SK-N-DZ (cell line): Measurements from ENCODE around the gene IL19. TPM values are rescaled to one million over a fixed set of nuclear protein-coding genes. Genes with fewer than 3 reads are reported as not detected.

ENCODE experiments used
- DNase-seq: peaks from one replicate; pipeline ENCODE4 v3.0.0-alpha.2; 2015; ENCODE audit warnings: low spot score
- polyA plus RNA-seq, 2 experiments: library from polyadenylated mRNA; depleted of rRNA; stranded (reverse); fragments of >200 nt; gene quantifications; 2 replicates each; pipeline ENCODE4 v1.2.3, GENCODE V29; 2014

Gene IL19, protein sequence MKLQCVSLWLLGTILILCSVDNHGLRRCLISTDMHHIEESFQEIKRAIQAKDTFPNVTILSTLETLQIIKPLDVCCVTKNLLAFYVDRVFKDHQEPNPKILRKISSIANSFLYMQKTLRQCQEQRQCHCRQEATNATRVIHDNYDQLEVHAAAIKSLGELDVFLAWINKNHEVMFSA
- polyA plus RNA-seq (2014; cell fraction: cytosol; rRNA removed), result not detected in 2 replicates
- polyA plus RNA-seq (2014; cell fraction: nucleus; rRNA removed), result not detected in 2 replicates

DNA sequence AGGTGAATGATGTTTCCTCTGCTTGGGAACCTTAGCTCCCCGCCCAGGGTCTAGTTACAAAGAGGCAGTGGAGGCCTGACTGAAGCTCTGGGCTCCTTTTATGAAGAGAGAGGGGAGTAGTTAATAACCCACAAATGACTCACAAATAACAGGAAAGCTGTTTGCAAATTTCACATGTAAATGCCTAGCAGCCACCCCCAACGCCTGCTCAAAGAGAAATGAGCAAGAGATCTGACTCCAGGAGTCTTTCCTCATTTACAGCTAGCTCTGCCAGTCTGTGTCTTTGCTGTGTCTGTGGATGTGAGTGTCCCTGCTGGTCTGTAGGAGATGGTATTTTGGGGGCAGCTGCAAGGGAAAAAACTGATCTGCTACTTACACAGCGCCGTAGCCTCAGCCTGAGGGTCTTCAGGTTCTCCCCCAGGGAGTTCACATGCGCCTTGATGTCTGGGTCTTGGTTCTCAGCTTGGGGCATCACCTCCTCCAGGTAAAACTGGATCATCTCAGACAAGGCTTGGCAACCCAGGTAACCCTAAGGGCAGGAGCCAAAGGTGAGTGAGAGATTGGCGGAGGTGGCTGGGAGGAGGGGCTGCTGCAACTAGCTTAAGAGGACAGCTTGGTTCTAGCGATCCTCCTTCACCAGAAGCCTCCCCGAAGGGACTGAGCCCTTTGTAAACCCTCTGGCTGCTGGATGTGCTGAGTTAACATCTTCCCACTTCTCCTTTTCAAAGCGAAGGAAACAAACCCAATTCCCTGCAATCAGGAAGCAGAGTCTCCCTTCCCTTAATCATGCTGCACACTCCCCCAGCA, at the start of gene IL19:
Gene IL19, plus strand, starts transcription at position 243 of the 807 bp plus-strand sequence. CDS start 65,890 bp downstream, outside the sequence.
- DNase-seq, result no peak

DNA sequence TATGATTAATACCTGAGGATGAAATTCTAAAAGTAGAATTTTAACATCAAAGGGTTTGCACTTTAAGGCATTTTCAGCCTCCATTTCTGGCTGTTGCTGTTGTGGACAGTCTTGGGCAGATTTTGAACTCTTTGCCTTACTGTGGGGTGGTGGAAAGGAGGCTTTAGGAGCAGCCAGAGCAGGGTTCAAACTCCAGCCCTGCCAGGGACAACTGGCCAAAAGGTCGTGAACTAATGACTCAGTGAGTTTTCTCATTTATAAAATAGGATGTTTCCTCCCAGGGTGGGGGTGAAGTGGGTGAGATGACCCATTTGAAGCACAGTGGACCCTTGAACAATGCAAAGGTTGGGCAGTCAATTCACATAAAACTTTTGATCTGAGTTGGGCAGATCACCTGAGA, 49.1 kb upstream of the IL19 start:
- no peak for DNase-seq

DNA sequence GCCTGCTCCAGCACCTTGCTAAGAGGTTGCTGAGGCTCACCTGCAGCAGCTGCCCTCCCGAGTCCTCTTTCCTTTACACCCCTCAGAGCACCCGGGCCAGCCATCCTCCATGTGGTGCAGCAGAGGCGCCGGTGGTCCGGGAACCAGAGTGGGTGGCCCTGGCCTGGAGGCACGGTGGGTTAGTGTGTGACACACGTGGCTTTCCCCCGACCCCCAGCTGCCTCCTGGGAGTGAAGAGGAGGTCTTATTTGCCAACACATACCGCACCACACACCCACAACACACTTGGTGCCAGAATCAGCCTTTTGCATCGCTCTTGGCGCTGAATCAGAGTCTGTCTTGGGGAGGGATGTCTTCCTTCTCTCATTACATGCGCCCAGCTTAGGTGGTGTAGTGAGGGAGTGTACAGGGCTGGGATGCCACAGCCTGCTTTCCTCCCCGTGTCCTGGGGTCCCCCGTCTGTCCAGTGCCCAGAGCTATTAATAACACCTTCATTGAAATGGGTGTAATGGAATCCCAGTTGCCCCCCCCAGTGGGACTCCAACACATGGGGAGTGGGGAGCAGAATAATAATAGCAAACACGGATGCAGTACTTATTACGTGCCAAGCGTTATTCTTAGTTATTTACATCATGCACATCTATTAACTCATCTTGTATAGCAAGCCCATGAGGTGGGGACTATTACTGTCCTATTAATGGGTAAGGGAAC, 47.7 kb upstream of the IL19 start:
- DNase-seq, result no peak

DNA sequence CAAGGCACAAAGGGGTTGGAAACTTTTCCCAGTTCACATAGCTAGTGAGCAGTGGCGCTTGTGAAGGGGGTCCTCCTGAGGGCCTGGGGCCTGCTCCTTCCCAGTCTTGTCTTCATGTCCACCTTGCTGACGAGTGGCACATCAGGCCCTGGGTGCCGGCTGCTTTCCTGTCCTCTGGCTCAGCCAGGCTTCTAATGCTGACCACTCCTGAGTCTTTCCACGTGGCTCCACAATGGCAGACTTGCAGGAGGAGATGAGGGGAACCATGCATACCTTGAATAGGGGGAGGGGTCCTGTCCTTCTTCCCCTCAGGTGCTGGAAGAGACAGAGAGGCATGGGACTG, 47.1 kb upstream of the IL19 start:
- no peak for DNase-seq

DNA sequence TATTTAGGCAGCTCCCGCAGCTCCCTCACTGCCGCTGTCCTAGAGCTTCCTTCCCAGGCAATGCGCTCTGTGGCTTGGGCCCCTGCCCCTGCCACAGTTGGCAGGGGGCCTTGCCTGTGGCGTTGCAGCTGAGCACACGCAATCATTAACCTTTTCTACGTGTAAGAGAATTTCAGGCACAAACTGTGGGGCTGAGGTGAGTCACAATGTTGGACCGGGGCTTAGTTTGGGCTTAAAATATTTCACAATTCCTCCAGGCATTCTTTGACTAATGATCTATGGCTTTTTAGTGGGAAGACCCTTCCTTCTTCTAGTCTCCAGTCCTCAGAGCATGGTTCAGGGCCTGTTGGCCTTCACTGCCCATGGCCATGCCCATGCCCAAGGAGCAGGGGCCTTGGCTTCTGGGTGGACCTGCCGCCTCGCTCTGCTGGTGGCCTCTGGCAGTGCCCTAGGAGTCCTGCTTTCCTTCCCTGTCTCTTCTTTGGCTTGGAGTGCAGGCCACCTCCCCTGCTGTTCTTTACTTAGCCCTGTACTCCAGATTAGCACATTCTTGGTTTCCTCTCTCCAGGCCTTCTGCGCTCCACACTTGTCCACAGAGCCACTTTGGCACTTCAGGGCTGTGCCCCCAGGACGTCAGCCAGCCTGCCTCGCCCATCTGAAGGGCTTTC, 46.6 kb upstream of the IL19 start:
- no peak for DNase-seq

DNA sequence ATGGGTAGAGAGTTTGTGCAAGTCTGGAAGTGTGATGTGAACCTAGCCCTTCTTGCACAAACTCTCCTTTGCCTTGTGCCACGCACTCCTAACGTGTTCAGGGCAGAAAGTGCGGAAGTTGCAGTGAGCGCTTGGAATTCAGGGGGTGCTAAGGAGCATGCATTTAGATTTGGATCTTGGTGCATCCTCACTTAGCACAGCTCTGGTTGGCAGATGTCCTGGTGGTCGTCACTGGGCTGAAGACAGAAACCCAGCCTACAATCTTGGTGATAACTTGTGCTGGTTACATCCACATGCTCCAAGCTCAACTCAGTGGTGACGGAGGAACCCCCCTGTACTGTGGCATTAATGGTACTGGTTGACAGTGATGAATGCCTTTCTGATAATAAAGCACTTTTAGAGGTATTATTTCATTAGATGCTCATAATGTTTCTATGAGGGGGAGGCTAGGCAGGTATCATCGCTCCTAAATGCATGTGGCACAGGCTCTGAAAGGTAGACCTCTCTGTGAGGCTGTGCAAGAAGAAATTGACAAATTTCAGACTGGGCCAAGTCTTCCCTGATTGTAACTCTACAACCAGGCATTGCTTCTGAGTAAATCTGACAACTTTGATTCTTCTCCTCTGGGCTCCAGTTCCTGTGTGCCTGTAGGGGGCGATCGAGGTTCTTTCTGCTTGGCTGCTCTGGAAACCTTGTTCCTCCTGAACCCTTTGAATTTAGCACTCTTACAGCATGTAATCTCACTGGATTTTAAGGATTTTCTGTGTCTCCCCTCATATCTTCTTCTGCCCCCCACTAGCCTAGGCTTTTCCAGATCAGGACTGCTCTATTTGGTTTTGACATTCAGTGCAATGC, 45.2 kb upstream of the IL19 start:
- DNase-seq, result peak; percentile 19

DNA sequence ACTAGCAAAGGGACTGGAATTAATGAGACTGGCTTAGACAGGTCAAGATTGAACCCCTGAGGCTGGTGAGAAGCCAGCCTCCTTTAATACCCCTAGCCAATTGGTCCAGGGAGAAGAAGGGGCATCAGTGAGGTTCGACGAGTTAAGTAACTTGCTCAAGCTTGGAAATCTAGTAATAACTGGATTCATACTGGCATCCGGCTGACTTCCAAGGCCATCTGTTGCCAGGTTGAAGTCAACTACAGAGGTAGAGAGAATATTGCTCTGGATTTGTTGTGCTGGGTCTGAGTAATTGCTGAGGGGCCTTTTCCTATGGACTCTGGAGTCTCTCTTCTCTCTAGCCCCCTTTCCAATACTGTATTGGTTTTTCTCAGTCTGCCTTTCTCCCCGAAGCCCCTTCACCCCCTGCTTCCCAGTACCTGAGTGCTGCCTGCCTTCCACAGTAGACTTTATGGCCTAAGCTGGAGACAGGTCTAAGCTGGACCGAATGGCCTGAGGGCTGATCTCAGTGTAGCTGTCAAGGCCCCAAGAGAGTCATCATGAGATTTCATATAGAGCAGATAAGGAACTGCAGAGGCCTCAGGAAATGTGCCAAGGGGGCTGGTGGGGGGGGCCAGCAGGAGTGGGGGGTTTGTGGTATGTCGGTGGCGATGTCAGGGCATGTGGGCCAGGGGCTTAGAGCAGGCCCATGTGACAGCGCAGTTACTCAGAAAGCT, 42.4 kb upstream of the IL19 start:
- DNase-seq, result no peak

DNA sequence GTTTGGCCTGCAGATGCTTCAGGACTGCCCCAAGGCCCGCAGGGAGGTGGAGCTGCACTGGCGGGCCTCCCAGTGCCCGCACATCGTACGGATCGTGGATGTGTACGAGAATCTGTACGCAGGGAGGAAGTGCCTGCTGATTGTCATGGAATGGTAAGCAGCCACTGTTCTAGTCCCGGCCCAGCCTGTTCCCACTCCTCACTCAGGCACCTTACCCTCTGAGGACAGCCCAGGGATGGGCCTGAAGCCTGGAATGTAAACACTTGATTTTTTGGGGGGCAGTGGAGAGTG, 41.9 kb upstream of the IL19 start:
- no peak for DNase-seq

DNA sequence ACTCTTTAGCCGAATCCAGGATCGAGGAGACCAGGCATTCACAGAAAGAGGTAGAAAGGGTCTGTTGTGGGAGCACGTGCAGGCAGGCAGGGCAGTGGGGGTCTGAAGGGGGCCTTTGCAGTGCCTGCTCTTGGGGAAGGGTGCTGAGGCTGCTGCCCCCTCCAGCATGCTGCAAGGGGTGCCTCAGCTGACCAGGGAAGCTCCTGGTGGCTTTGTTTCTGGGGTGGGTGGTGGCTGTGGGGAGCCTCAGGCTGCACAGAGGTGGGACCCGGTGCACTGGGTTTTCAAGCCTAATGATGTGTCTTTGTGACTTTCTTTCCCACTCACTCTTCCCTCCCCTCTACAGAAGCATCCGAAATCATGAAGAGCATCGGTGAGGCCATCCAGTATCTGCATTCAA, 41.5 kb upstream of the IL19 start:
- no peak for DNase-seq

DNA sequence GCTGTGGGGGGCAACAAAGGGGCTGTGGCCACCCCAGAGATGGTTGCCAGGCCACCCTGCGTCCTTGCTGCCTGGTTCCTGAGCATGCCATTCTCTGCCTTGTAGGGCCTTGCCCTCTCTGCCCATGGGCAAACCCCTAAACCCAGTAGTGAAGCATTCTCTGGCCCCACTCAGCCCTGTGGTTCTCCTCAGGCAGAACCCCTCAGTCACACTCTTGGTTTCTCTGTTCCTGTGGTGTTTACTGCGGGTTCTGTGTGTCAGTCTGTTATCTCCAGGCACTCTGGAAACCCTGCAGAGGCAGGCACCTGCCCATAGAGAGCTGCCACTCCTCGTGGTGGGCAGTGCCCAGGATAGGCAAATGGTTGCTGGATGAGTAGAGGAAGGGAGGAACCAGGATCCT, 41.1 kb upstream of the IL19 start:
- DNase-seq, result no peak

DNA sequence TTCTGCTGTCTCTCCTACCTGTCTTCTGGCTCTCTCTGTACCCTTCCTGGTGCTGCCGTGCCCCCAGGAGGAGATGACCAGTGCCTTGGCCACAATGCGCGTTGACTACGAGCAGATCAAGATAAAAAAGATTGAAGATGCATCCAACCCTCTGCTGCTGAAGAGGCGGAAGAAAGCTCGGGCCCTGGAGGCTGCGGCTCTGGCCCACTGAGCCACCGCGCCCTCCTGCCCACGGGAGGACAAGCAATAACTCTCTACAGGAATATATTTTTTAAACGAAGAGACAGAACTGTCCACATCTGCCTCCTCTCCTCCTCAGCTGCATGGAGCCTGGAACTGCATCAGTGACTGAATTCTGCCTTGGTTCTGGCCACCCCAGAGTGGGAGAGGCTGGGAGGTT, 38.1 kb upstream of the IL19 start:
- DNase-seq, result no peak

DNA sequence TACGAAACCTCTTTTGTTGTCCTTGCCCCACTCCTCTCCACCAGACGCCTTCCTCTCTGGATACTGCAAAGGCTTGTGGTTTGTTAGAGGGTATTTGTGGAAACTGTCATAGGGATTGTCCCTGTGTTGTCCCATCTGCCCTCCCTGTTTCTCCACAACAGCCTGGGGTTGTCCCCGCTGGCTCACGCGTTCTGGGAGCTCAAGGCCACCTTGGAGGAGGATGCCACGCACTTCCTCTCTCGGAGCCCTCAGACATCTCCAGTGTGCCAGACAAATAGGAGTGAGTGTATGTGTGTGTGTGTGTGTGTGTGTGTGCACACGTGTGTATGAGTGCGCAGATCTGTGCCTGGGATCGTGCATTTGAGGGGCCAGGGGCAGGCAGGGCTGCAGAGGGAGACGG, 37.6 kb upstream of the IL19 start:
- DNase-seq, result no peak

DNA sequence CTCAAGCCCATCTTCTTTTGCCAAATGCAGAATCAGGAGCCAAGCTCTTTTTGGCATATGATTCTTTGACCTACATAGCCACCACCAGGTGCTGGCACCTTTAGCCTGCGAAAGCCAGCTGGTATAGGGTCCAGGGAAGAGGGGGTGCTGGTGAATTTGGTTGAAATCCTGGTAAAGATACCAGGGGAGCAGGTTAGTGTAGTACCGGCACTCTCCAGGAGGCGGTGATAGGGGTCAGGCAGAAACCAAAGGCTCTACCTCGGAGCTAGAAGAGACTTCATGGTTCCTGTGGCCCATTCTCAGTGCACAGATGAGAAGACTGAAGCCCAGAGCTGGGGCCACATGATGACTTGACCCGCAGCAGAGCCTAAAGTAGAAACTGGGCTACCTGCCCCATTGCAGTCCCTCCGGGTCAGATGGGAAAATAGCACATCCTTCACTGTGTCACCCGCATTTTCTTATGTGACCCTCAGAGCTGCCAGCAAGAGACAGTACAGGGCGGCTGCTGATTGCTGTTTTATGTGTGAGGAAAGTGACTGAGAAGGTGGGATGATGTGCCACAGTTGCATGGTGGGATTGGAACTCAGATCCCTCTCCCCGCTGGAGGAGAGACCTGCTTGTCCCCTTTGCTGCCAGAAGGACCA, 36.0 kb upstream of the IL19 start:
- DNase-seq, result no peak

DNA sequence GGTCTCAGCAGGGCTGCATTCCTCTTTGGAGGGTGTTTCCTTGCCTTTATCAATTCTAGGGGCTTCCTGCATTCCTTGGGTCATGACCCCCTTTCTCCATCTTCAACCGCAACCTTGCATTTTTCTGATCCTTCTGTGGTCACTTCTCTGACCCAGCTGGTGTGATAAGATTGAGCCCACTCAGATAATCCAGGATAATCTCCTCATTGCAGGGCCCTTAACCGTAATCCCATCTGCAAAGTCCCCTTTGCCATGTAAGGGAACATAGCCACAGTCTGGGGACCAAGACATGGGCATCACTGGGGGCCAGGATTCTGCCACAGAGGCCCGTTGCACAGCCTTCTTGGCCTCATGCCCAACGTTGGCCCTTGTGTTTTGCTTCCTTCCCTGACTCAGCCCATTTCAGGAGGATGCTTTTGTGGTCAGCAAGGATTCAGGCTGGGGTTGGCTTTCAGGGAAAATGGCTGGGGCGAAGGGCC, 35.0 kb upstream of the IL19 start:
- DNase-seq, result no peak

DNA sequence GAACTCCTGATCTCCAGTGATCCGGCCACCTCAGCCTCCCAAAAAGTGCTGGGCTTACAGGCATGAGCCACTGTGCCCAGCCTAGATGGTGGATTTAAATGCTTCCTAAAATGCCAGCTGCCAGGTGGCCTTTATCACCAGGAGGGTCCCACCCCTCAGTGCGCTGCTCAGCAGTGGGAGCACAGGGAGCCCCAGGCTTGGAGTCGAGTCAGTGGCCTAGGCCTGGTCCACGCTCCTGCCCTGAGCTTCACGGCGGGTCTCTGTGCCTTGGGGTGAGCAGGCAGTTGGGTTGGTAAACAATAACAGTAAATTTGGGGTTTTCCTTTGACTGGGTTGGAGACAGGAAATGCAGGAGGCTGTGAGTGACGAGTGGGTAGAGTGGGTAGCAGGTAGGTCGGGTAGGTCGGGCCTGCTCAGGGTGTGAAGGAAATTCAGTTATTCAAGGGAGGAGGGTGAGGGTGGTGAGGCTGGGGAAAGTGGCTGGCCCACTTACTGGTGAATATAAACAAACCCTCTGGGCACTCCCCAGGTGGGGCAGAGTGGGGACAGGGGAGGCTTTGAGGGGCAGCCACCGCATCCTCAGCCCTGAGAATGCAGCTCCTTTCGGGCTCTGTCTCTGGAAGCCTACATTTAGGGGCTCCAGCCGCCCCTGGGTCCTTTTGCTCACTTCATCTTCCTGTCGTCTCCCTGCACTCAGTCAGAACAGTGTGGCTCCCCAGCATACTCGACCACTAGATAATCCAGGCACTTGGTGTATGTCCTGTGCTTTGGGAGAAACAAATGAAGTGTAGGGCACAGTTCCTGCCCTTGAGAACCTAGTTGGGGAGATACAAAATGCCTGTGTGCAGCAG, 33.5 kb upstream of the IL19 start:
- no peak for DNase-seq

DNA sequence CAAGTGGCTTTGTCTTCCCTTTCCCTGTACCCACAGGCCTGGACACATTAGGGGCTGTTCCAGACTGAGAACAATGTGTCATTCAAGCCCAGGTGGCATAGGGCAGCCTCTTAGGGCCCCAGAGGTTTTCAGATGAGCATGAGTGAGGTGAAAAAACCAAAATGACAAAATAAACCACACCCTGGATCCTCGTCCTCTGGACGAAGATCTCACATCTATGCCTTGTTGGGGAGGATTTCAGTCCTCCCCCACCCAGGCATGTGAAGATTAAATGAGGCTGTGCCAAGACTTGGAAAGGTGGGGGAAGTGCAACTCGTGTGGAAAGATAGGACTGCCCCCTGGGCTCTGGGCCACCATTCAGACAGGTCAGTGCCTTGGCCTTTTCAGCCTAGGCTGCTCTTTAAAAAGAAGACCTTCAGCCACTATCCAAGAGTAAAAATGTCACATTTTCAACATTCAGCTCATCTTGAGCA, 32.8 kb upstream of the IL19 start:
- no peak for DNase-seq

DNA sequence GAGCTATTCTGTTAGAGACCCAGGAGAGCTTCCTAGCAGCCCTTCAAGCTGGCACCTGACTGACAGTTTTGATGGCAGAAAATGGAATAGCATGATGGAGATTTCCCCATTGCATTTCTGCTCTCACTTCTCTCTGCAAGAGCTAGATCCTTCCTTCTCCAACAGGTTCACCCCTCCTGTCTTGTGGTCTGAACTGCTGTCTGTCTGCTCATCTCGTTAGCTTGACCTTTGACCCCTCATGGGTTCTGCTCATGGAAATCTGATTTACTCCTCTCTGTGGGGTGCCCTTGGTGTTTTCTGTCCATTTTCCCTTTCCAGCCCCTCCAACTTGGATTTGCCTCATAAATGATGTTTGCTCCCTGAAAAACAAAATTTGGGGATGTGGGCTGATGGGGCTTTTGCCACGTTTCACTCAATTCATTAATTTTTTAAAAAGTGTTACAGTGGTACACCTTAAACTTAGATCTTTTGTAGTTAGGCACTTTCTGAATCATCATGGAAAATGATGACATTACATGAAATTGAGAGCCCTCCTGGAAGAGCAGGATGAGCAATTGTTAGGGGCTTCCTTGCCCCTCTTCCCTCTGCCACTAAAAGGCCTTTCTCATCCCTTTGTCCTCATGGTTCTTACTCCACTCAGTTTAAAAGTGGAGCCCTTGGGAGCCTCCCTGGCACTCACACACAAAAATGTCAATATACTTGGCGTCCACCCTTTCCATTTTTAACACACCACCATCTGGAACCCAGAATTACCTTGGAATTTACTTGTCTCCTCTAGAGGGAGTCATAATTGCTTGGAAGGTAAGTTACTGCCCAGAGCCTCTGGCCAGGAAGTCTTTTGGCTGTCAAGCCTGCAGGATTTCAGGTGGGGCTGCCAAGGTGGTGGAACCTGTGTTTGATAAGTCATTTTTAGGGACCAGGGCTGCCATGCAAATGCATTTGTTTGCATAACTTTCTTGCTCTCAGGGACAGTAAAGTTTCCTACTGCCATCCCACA, 31.9 kb upstream of the IL19 start:
- DNase-seq, result no peak
